Fibroblast of peridontal ligament (primary cell): ENCODE results near the gene CGNL1.
A peak's percentile ranks its signal among the peaks of the same experiment; 100 is the strongest.

Experiments used
- DNase-seq: peaks from one replicate; pipeline ENCODE4 v3.0.0-alpha.2; 2010; ENCODE audit errors: extremely low read depth

CGNL1 gene

GRCh38 chr15:57423599-57424140 is 47.4 kb downstream of the CGNL1 start:
- no peak for DNase-seq

- no peak for DNase-seq
These were observed 48.5 kb downstream of the CGNL1 start for GRCh38 chr15:57424628-57425405.

DNA sequence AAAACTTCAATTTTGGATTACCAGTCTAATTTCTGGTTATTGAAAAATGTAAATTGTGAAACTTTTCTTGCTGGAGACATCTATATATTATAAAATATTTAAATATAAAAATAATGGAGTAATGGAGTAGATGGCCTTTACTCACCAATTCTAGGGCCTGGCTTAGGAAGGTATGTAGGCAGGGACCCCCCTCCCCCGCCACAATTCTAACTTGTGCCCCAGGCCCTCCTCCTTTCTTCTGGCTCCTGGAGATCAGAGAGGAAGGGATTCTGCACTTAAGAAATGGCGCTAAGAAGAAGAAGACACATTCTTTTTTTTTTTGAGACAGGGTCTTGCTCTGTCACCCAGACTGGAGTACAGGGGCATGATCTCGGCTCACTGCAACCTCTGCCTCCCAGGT is 49.5 kb downstream of the CGNL1 start:
- DNase-seq, result no peak

DNA sequence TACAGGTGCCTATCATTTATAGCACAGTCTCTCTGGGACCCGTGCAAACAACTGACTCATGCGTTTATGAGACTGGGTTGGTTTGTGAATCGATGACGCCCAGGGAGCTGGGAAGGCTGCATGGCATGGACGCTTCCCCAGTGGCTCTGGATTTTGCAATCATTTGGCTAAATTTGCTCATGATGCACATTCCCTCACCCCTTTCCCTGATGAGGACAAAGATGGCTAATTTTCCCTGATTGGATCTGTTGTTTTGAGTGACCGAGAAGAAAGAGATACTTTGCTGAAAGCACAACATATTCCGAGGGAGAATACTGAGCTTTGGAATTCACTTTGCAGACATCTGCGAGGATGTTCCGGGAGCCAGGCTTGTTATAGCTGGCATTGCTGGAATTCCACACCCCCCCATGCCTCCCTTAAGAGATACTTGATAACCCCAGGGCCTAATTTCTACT is 51.1 kb downstream of the CGNL1 start:
- peak; percentile 80 for DNase-seq

DNA sequence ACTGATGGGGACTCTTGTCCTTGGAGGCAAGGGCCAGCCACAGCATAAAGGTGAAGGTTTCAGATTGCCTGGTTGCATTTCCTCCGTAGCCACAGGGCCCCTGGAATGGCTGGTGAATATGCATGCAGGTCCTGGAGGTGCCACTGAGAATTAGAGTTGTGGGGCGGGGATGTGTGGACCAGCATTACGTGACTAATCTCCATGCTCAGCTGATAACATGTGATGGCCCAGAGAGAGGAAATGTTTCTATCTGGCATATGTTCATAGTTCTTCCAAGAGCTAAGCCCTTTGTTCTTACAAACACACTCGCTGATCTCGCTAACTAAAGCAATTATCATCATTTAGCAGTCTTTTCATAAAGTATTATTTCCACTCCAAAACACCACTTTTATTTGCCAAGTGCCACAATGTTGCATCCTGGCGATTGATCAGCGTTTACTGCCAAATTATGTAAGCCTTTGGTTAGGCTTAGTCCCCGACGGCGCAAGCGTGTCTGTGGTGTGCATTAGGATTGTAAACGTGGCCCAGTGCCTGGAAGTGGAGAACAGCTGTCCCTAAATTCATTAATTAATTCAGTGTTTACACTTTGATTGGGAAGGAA is 55.9 kb downstream of the CGNL1 start:
- no peak for DNase-seq

DNA sequence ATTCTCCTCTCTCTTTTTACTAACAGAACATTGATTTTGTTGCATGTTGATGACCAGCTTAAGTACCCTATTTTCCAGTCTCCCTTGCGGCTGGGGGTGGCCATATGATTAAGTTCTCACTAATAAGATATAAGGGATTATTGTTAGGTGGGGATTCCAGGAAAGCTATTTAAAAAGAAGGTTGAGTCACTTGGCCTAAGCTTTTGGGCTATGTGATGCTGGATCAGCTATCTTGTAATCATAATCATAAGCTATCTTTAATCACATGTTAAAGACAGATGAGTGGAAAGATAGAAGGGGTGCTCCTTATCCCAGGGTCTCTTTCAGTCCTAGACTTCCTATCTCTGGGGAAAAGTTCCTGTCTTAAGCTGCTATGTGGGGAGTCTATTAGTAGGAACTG is 59.9 kb downstream of the CGNL1 start:
- no peak for DNase-seq

GRCh38 chr15:57436961-57437360 is 60.7 kb downstream of the CGNL1 start:
- no peak for DNase-seq

DNA sequence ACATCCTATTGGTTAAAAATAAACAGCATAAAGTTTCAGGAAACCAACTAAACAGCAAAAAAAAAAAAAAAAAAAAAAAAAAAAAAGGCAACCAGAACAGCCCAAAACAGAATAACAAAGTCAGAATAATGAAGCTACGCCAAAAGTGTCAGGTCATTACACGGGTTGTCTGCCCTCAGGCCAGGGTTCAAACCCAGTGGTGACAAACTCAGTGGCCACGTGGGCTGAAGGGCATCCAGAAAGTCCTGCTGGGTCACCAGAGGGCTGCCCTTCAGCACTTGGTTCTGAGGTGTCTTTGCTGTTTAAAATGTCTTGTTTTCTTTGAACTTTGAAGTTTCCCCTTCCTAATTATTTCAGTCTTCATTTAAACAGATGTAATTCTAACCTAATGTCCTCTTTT is 61.3 kb downstream of the CGNL1 start:
- no peak for DNase-seq

DNA sequence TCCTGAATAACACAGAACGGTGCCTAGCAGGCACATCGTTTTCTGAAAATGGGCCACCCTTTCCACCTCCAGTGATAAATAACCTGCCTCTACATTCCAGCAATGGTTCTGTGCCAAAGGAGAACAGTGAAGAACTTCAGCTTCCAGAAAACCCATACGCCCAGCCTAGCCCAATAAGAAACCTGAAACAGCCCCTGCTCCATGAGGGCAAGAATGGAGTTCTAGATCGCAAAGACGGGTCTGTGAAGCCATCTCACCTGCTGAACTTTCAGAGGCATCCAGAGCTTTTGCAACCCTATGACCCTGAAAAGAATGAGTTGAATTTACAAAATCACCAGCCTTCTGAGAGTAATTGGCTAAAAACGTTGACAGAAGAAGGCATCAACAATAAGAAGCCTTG is 61.9 kb downstream of the CGNL1 start:
- DNase-seq, result no peak

- DNase-seq, result no peak
These were observed 63.1 kb downstream of the CGNL1 start for GRCh38 chr15:57439128-57440027.

GRCh38 chr15:57440167-57440566 is 63.9 kb downstream of the CGNL1 start:
- DNase-seq, result no peak

GRCh38 chr15:57440799-57441198 is 64.5 kb downstream of the CGNL1 start:
- DNase-seq, result peak; percentile 82

DNA sequence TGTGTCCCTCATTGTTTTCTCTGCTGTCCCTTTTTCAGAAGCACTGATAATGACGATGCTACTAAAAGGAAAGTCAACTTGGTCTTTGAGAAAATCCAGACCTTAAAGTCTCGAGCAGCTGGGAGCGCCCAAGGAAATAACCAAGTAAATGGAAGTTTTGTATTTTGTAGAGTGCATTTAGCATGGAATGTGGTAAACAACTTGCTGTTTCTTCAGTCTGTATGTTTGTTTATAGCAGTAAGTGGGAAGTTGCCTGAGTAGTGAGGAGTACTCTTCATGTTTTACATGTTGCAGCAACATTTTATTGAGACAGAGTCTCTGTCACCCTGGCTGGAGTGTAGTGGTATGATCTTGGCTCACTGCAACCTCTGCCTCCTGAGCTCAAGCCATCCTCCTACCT is 66.0 kb downstream of the CGNL1 start:
- no peak for DNase-seq

DNA sequence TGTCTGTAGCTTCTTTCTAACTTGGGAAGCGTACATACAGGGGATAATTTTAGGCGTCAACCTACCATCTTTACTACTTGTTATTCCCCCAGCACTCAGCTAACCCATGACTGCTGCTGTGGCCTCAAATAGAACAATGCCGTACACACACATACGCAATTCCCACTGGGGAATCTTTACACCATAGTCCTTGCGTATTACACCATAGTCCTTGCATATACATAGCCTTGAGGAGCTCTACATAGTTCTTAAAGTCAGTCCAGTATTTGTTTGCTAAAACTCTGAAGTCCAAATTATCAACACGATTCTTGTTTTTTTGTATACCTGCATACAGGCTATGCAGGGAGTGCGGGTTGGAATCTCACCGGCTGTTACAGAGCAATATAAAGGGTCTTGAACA is 67.2 kb downstream of the CGNL1 start:
- DNase-seq, result no peak

GRCh38 chr15:57444877-57445513 is 68.7 kb downstream of the CGNL1 start:
- no peak for DNase-seq

- peak; percentile 47 for DNase-seq
These were observed 69.6 kb downstream of the CGNL1 start for GRCh38 chr15:57445872-57446271.

GRCh38 chr15:57446393-57446792 is 70.1 kb downstream of the CGNL1 start:
- DNase-seq, result no peak

- peak; percentile 18 for DNase-seq
These were observed 75.2 kb downstream of the CGNL1 start for GRCh38 chr15:57451555-57451954.

DNA sequence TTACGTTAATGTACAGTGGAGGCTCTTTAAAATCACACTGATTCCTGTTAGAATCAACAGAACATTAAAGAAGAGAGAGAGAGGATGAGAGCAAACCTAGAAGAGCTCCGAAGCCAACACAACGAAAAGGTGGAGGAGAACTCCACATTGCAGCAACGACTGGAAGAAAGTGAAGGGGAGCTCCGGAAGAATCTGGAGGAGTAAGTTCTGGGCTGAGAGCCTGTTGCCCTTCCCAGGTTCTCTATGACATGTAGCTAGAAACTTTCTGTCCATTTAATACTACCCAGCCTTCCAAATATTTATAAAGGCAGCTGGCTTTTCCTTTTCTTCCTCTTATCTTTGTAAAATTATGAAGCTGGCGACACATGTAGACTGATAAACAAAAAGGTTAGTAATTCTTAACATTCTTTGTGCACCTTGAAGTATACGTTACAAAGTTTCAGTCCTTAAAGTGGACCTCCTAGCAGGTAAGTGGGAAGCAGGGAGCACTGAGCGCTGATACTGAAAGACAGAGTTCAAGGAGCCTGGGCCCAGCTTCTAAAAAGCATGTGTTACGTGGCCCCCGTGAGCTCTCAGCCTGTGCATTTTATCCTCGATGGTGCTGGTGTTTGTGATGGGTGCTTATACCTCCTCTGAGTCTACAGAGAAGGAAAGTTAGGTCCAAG is 75.9 kb downstream of the CGNL1 start:
- no peak for DNase-seq

DNA sequence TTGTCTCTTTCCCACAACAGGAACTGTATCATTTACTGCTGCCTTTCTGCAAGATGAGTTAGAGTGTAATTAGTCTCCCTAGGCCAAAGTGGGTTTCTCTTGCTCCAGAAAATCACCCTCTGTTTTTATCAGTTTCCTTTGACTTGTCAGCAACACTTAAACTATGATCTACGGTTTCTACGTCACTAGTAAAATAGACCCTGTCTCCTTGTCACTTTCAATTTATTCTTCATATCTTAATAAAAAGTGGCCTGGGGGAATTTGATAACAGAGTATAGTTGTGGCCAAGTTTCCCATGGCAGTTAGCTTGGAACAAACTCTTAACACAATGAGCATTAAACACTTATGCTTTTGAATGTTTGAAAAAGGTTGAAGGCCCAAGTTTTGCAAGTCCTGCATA is 79.6 kb downstream of the CGNL1 start:
- no peak for DNase-seq

- DNase-seq, result no peak
These were observed 80.3 kb downstream of the CGNL1 start for GRCh38 chr15:57456559-57456958.
